Central memory CD4-positive, alpha-beta T cell (primary cell): ENCODE results near the gene U2AF1L4.
A peak's percentile ranks its signal among the peaks of the same experiment; 100 is the strongest.

Source experiments
- DNase-seq: peaks from one replicate; pipeline ENCODE4 v3.0.0; 2022

The U2AF1L4 gene

GRCh38 chr19:35704218-35704617 lies 41.0 kb downstream of the U2AF1L4 start, which contains the start of gene ZBTB32:
Gene ZBTB32, plus strand, starts transcription at chr19:35704558. Its CDS starts 10,069 bp downstream, at chr19:35714627.
- DNase-seq = no peak

- DNase-seq = no peak
These were observed 41.9 kb downstream of the U2AF1L4 start for GRCh38 chr19:35703343-35703742.

- peak; percentile 89 for DNase-seq
These were observed 42.8 kb downstream of the U2AF1L4 start for GRCh38 chr19:35702223-35703012.

- DNase-seq = no peak
These were observed 48.4 kb downstream of the U2AF1L4 start for GRCh38 chr19:35696835-35697234.

GRCh38 chr19:35695895-35696422 lies 49.3 kb downstream of the U2AF1L4 start:
- no peak for DNase-seq

GRCh38 chr19:35693835-35694599 lies 51.2 kb downstream of the U2AF1L4 start:
- DNase-seq = peak; percentile 84

GRCh38 chr19:35693422-35693821 lies 51.8 kb downstream of the U2AF1L4 start:
- no peak for DNase-seq
